ENCODE data around the gene ALKBH7.

ALKBH7 gene

GRCh38 chr19:6362027-6362350 is 10.6 kb upstream of the ALKBH7 start:
- TF ChIP-seq FOXP2 (optimal IDR thresholded peaks at IDR 0.05; ENCODE audit: control extremely low read depth, extremely low read length, insufficient read depth) = no peak
- TF ChIP-seq EZH2 (IDR thresholded peaks at IDR 0.05) = no peak
- TF ChIP-seq POLR2AphosphoS5 (IDR thresholded peaks at IDR 0.05; ENCODE audit: borderline replicate concordance, low read depth, low read length) = no peak
- no peaks in the 10 kb centered on the region for H3K9me3 ChIP-seq (ENCODE audit: low read depth, low read length)
- peak overlapping the region; percentile 89 for H3K4me3 ChIP-seq
- peak overlapping the region; percentile 86 for H3K9ac ChIP-seq (ENCODE audit: insufficient read length)
- H3K36me3 ChIP-seq (ENCODE audit: insufficient read depth, low read length) = peaks cover 27% of the 10 kb centered on the region; the same call in 1 of the 2 replicates
- no peak overlapping the region for H3K27ac ChIP-seq
- DNase-seq (ENCODE audit: low read depth, low spot score) = no peak

GRCh38 chr19:6362351-6362801 is 10.2 kb upstream of the ALKBH7 start:
- no peak for TF ChIP-seq FOXP2 (optimal IDR thresholded peaks at IDR 0.05; ENCODE audit: control extremely low read depth, extremely low read length, insufficient read depth)
- no peak for TF ChIP-seq EZH2 (IDR thresholded peaks at IDR 0.05)
- no peak for DNase-seq (ENCODE audit: low read depth, low spot score)

GRCh38 chr19:6364353-6364752 is 8.2 kb upstream of the ALKBH7 start:
- no peak for DNase-seq (ENCODE audit: low read depth, low spot score)
- Histone ChIP-seq H3K4me3 (no peak overlapping the region), H3K36me3 (ENCODE audit: insufficient read depth, low read length) (peaks cover 45% of the 10 kb centered on the region), H3K9me3 (ENCODE audit: low read depth, low read length) (no peaks in the 10 kb centered on the region), H3K27ac (no peak overlapping the region), H3K9ac (ENCODE audit: insufficient read length) (no peak overlapping the region)
- TF ChIP-seq EZH2 (IDR thresholded peaks at IDR 0.05) = no peak
- no peak for TF ChIP-seq FOXP2 (optimal IDR thresholded peaks at IDR 0.05; ENCODE audit: control extremely low read depth, extremely low read length, insufficient read depth)
- TF ChIP-seq POLR2AphosphoS5 (IDR thresholded peaks at IDR 0.05; ENCODE audit: borderline replicate concordance, low read depth, low read length) = no peak

More at GRCh38 chr19:6362351-6362801, 10.2 kb upstream of the ALKBH7 start:
- Histone ChIP-seq H3K4me3 (peak overlapping the region; percentile 89), H3K36me3 (ENCODE audit: insufficient read depth, low read length) (peaks cover 29% of the 10 kb centered on the region), H3K9me3 (ENCODE audit: low read depth, low read length) (no peaks in the 10 kb centered on the region), H3K27ac (no peak overlapping the region), H3K9ac (ENCODE audit: insufficient read length) (peak overlapping the region; percentile 86)

- peak; percentile 94 for DNase-seq (ENCODE audit: low read depth, low spot score)
These were observed 660 bp downstream of the ALKBH7 start for GRCh38 chr19:6373096-6373812.

GRCh38 chr19:6373813-6374108 is 1.2 kb downstream of the ALKBH7 start:
- no peak for TF ChIP-seq EZH2 (IDR thresholded peaks at IDR 0.05)
- no peak for TF ChIP-seq POLR2AphosphoS5 (IDR thresholded peaks at IDR 0.05; ENCODE audit: borderline replicate concordance, low read depth, low read length)
- TF ChIP-seq FOXP2 (optimal IDR thresholded peaks at IDR 0.05; ENCODE audit: control extremely low read depth, extremely low read length, insufficient read depth) = no peak
- Histone ChIP-seq H3K27ac (peak overlapping the region; percentile 75), H3K36me3 (ENCODE audit: insufficient read depth, low read length) (peaks cover 2% of the 10 kb centered on the region; the same call in 1 of the 2 replicates), H3K4me3 (peak overlapping the region; percentile 79), H3K9ac (ENCODE audit: insufficient read length) (peak overlapping the region; percentile 53), H3K9me3 (ENCODE audit: low read depth, low read length) (no peaks in the 10 kb centered on the region)
- DNase-seq (ENCODE audit: low read depth, low spot score) = no peak

More at GRCh38 chr19:6373096-6373812, 660 bp downstream of the ALKBH7 start:
- H3K9me3 ChIP-seq (ENCODE audit: low read depth, low read length) = no peaks in the 10 kb centered on the region
- H3K9ac ChIP-seq (ENCODE audit: insufficient read length) = peak overlapping the region; percentile 89
- H3K4me3 ChIP-seq = peak overlapping the region; percentile 99
- peak overlapping the region; percentile 95 for H3K27ac ChIP-seq
- H3K36me3 ChIP-seq (ENCODE audit: insufficient read depth, low read length) = peaks cover 7% of the 10 kb centered on the region; the same call in 1 of the 2 replicates
- no peak for TF ChIP-seq POLR2AphosphoS5 (IDR thresholded peaks at IDR 0.05; ENCODE audit: borderline replicate concordance, low read depth, low read length)

- Histone ChIP-seq H3K4me3 (peak overlapping the region; percentile 79), H3K36me3 (ENCODE audit: insufficient read depth, low read length) (no peaks in the 10 kb centered on the region; the same call in 1 of the 2 replicates), H3K9ac (ENCODE audit: insufficient read length) (no peak overlapping the region), H3K27ac (peak overlapping the region; percentile 75; the same call in 1 of the 2 replicates), H3K9me3 (ENCODE audit: low read depth, low read length) (no peaks in the 10 kb centered on the region)
- DNase-seq (ENCODE audit: low read depth, low spot score) = no peak
- no peak for TF ChIP-seq POLR2AphosphoS5 (IDR thresholded peaks at IDR 0.05; ENCODE audit: borderline replicate concordance, low read depth, low read length)
- TF ChIP-seq EZH2 (IDR thresholded peaks at IDR 0.05) = no peak
- TF ChIP-seq FOXP2 (optimal IDR thresholded peaks at IDR 0.05; ENCODE audit: control extremely low read depth, extremely low read length, insufficient read depth) = no peak
These were observed 1.6 kb downstream of the ALKBH7 start for GRCh38 chr19:6374161-6374709.

- no peak overlapping the region for H3K9ac ChIP-seq (ENCODE audit: insufficient read length)
- no peak overlapping the region for H3K27ac ChIP-seq
- TF ChIP-seq POLR2AphosphoS5 (IDR thresholded peaks at IDR 0.05; ENCODE audit: borderline replicate concordance, low read depth, low read length) = no peak
- no peak for TF ChIP-seq FOXP2 (optimal IDR thresholded peaks at IDR 0.05; ENCODE audit: control extremely low read depth, extremely low read length, insufficient read depth)
- no peak for TF ChIP-seq EZH2 (IDR thresholded peaks at IDR 0.05)
- DNase-seq (ENCODE audit: low read depth, low spot score) = no peak
- H3K4me3 ChIP-seq = no peak overlapping the region
- peaks cover 4% of the 10 kb centered on the region; the same call in 1 of the 2 replicates for H3K36me3 ChIP-seq (ENCODE audit: insufficient read depth, low read length)
- no peaks in the 10 kb centered on the region for H3K9me3 ChIP-seq (ENCODE audit: low read depth, low read length)
These were observed 2.3 kb downstream of the ALKBH7 start for GRCh38 chr19:6374711-6375410.

- Histone ChIP-seq H3K27ac (no peak within 1 kb of the TSS), H3K9me3 (ENCODE audit: low read depth, low read length) (no peaks in the 10 kb centered on the region), H3K9ac (ENCODE audit: insufficient read length) (no peak within 1 kb of the TSS), H3K36me3 (ENCODE audit: insufficient read depth, low read length) (peaks cover 11% of the 10 kb centered on the region; the same call in 1 of the 2 replicates), H3K4me3 (no peak within 1 kb of the TSS)
- no peak for DNase-seq (ENCODE audit: low read depth, low spot score)
- TF ChIP-seq FOXP2 (optimal IDR thresholded peaks at IDR 0.05; ENCODE audit: control extremely low read depth, extremely low read length, insufficient read depth) = no peak
- no peak for TF ChIP-seq POLR2AphosphoS5 (IDR thresholded peaks at IDR 0.05; ENCODE audit: borderline replicate concordance, low read depth, low read length)
- no peak for TF ChIP-seq EZH2 (IDR thresholded peaks at IDR 0.05)
These were observed 2.9 kb downstream of the ALKBH7 start, which contains the start of gene PSPN for GRCh38 chr19:6375411-6376010. Gene PSPN, minus strand, starts transcription at chr19:6375933. Its CDS starts 84 bp downstream, at chr19:6375849.
